GM12878 (cell line): ENCODE data around the gene INHBB. TPM values are rescaled to one million over a fixed set of nuclear protein-coding genes. Genes with fewer than 3 reads are reported as not detected.

Experiments
- ATAC-seq: fragments of 200-7000 bp; cut with Tn5 transposase; 3 replicates; pipeline ENCODE4 v1.9.1; 2020; ENCODE audit warnings: mild to moderate bottlenecking, moderate library complexity
- BruUV-seq: library from RNA; stranded (reverse); fragments of 400-500 nt; replicated peaks from 2 replicates; lab custom pipeline; 2021; lab: Mats Ljungman, UMichigan
- CTCF ChIA-PET: fragments of 300-600 bp; sonication (Branson Sonifier 250); formaldehyde crosslinking; extraction: SDS; loops from one replicate; lab custom pipeline; 2021; ENCODE audit warnings: inconsistent platforms; lab: Yijun Ruan, JAX
- POLR2A ChIA-PET: fragments of 350-600 bp; formaldehyde crosslinking; extraction: SDS; loops from one replicate; lab custom pipeline; 2021; ENCODE audit warnings: inconsistent platforms; lab: Charles Lee
- RAD21 ChIA-PET: fragments of 300-600 bp; sonication (Branson Sonifier 250); formaldehyde crosslinking; loops from one replicate; lab custom pipeline; 2023; ENCODE audit warnings: antibody characterized with exemption; ENCODE audit not compliant: unreplicated experiment; lab: Charles Lee
- SMC1A ChIA-PET: fragments of 300-600 bp; sonication (Branson Sonifier 250); formaldehyde crosslinking; loops from one replicate; lab custom pipeline; 2023; ENCODE audit not compliant: unreplicated experiment, uncharacterized antibody; lab: Charles Lee
- DNase-seq: peaks from one replicate; pipeline ENCODE4 v3.0.0-alpha.2; 2011; ENCODE audit warnings: low read depth, low spot score
- FAIRE-seq: peaks from 3 replicates; lab custom pipeline; 2011; peaks lifted over from hg19 to GRCh38; lab: Jason Lieb, UNC
- H2AFZ ChIP-seq: 2 replicates; pipeline ENCODE4 v1.6.0; 2011; ENCODE audit warnings: low read depth, low read length, control low read depth; ENCODE audit not compliant: control insufficient read depth
- H3K27ac ChIP-seq: 2 replicates; pipeline ENCODE4 v1.5.1; 2011; ENCODE audit warnings: control low read depth; ENCODE audit not compliant: control insufficient read depth, insufficient read depth
- H3K27me3 ChIP-seq, 2 experiments: replicated peaks in 1 of 2; 2 replicates each; pipeline versions ENCODE4 v1.6.0 to v1.6.1; 2011; ENCODE audit warnings: low read length in 1 of 2; ENCODE audit not compliant: control insufficient read depth in 2 of 2, insufficient read depth in 2 of 2
- H3K36me3 ChIP-seq, 2 experiments: 2 replicates each; pipeline ENCODE4 v1.5.1; 2011; ENCODE audit warnings: low read length in 1 of 2; ENCODE audit not compliant: control insufficient read depth in 2 of 2, insufficient read depth in 2 of 2
- H3K4me1 ChIP-seq: 2 replicates; pipeline ENCODE4 v1.6.1; 2011; ENCODE audit warnings: mild to moderate bottlenecking, low read length, moderate library complexity, mixed read lengths; ENCODE audit not compliant: control insufficient read depth, insufficient read depth
- H3K4me2 ChIP-seq: 2 replicates; pipeline ENCODE4 v1.6.0; 2011; ENCODE audit warnings: control low read depth; ENCODE audit not compliant: control insufficient read depth, insufficient read depth
- H3K4me3 ChIP-seq: fragments of 200-600 bp; sonication (generic); 2 replicates; pipeline ENCODE4 v1.5.1; 2016
- H3K79me2 ChIP-seq: 2 replicates; pipeline ENCODE4 v1.6.0; 2011; ENCODE audit warnings: low read length; ENCODE audit not compliant: control insufficient read depth, insufficient read depth
- H3K9ac ChIP-seq: 2 replicates; pipeline ENCODE4 v1.8.0; 2011; ENCODE audit warnings: low read length, control low read depth, mixed read lengths; ENCODE audit not compliant: control insufficient read depth, insufficient read depth
- H3K9me3 ChIP-seq: replicated peaks from 3 replicates; pipeline ENCODE4 v1.5.1; 2011; ENCODE audit warnings: mild to moderate bottlenecking, low read length; ENCODE audit not compliant: control insufficient read depth, insufficient read depth
- H4K20me1 ChIP-seq: 2 replicates; pipeline ENCODE4 v1.6.0; 2011; ENCODE audit not compliant: control insufficient read depth, insufficient read depth
- BMI1 ChIP-seq: fragments of 450-650 bp; IDR thresholded peaks from 2 replicates; pipeline ENCODE4 v1.6.1; 2016; ENCODE audit warnings: mild to moderate bottlenecking, moderate library complexity, borderline replicate concordance
- BRCA1 ChIP-seq: IDR thresholded peaks from 2 replicates; pipeline ENCODE4 v1.6.1; 2011; ENCODE audit warnings: low read depth, low read length, improper control_type of control experiment
- CHD2 ChIP-seq: IDR thresholded peaks from 2 replicates; pipeline ENCODE4 v1.6.1; 2011; ENCODE audit warnings: low read depth, low read length, improper control_type of control experiment, borderline replicate concordance
- KDM1A ChIP-seq: fragments of 200-600 bp; sonication (generic); IDR thresholded peaks from 2 replicates; pipeline ENCODE4 v1.6.1; 2016; ENCODE audit warnings: borderline replicate concordance
- MTA2 ChIP-seq: fragments of 450-650 bp; IDR thresholded peaks from 2 replicates; pipeline ENCODE4 v1.6.1; 2016; ENCODE audit warnings: low read depth, mild to moderate bottlenecking, moderate library complexity
- MXI1 ChIP-seq: fragments of 150-350 bp; IDR thresholded peaks from 2 replicates; pipeline ENCODE4 v1.6.1; 2011; ENCODE audit warnings: low read depth, mild to moderate bottlenecking, inconsistent platforms, low read length, improper control_type of control experiment
- NR2C1 ChIP-seq: fragments of 450-650 bp; IDR thresholded peaks from 2 replicates; pipeline ENCODE4 v1.6.1; 2017; ENCODE audit warnings: antibody characterized with exemption, mild to moderate bottlenecking, moderate library complexity
- STAT3 ChIP-seq: IDR thresholded peaks from 2 replicates; pipeline ENCODE4 v1.6.1; 2011; ENCODE audit warnings: low read depth, low read length, improper control_type of control experiment
- WGBS: methylation state at CpG from one replicate; pipeline ENCODE4 v1.1.6; 2016; ENCODE audit warnings: low lambda C conversion rate; ENCODE audit not compliant: insufficient replicate concordance, insufficient coverage; ENCODE audit errors: missing lambda C conversion rate; 5-methylcytosine and 5-hydroxymethylcytosine counted together
- in situ Hi-C: fragments of 300-500 bp; cut with MboI; formaldehyde crosslinking; loops from 9 replicates; pipeline ENCODE4 v1.14.3; 2018; ENCODE audit warnings: mixed read lengths
- intact Hi-C: fragments of 100-400 bp; cut with micrococcal nuclease; formaldehyde crosslinking; loops from one replicate; pipeline ENCODE4 v1.14.2; 2022; ENCODE audit not compliant: unreplicated experiment
- polyA plus RNA-seq, 11 experiments: library from polyadenylated mRNA; depleted of rRNA in 4 of 11; unstranded in 6 of 11; stranded (reverse) in 5 of 11; fragments of >200 nt; fragmentation: Nextera tagmentation in 4 of 11; fragmentation: Illumina TruSeq in 1 of 11; extraction: Ambion mirVana in 4 of 11; extraction: Trizol in 1 of 11; gene quantifications; 1 replicate in 1 of 11; 2 replicates in 10 of 11; pipeline versions ENCODE4 v1.2.1 to v1.2.3, GENCODE V29; 2011 to 2016; ENCODE audit warnings: inconsistent platforms in 2 of 11, missing spikeins in 2 of 11, low read depth in 1 of 11
- total RNA-seq, 4 experiments: library from RNA; depleted of rRNA in 3 of 4; stranded (reverse); fragments of >200 nt in 3 of 4; fragmentation: Illumina TruSeq in 1 of 4; extraction: Trizol in 1 of 4; gene quantifications; 2 replicates each; pipeline versions ENCODE4 v1.2.1 to v1.2.3, GENCODE V29; 2013 to 2021
- TF ChIP-seq, protein P1 (sequence below): IDR thresholded peaks from 2 replicates; pipeline ENCODE4 v1.6.1; 2011; ENCODE audit warnings: low read depth, low read length, improper control_type of control experiment, borderline replicate concordance

INHBB gene
- total and polyA plus RNA-seq, 10 of the 15 experiments (the other 5 are each of a cell fraction or from before 2014, with no cell fraction given) = 0.05 TPM; not detected in 9

DNA sequence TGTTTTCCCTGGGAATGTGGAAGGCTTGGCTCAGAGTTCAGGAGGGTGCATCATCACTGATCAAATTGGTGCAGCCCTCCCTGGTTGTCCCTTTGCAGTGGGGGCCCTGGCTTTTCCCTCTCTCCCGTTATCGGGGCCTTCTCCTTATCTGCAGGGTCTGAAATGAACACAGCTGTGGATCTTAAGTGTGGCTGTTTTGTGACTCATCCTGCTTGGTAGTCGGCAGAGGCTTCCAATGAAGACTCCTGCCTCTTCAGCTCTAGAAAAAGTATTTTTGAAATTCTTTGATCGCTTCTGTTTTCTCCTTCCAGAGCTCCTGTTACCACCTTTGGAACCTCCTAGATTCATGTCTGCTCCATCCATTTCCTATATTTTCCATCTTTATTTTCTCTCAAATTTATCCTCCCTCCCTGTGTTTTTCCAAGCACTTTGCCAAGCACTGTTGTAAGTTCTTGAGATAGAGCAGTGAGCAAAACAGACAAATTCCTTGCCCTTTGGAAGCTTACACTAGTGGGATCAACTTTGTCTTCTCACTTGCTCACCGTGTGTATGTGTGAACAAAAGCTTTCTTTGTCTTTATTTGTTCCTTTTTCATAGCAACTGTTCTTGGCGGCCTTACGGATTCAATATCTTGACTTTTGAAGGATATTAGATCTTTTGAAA, 47.6 kb upstream of the INHBB start:
- H3K9me3 ChIP-seq = no peaks in the 10 kb centered on the region
- no peak overlapping the region for H3K27ac ChIP-seq
- intact Hi-C loops = no loop called here
- no peak overlapping the region for H3K4me3 ChIP-seq
- in situ Hi-C loops = no loop called here
- 96% methylated on average over 7 of the region's 7 CpGs for WGBS
- H4K20me1 ChIP-seq = no peaks in the 10 kb centered on the region
- no peak overlapping the region for H3K4me2 ChIP-seq
- H3K9ac ChIP-seq = no peak overlapping the region
- TF ChIP-seq BMI1 = no peak
- TF ChIP-seq NR2C1 = no peak
- TF ChIP-seq, protein P1, sequence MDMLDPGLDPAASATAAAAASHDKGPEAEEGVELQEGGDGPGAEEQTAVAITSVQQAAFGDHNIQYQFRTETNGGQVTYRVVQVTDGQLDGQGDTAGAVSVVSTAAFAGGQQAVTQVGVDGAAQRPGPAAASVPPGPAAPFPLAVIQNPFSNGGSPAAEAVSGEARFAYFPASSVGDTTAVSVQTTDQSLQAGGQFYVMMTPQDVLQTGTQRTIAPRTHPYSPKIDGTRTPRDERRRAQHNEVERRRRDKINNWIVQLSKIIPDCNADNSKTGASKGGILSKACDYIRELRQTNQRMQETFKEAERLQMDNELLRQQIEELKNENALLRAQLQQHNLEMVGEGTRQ = no peak
- no peak for TF ChIP-seq MXI1
- no peak for TF ChIP-seq KDM1A
- no peak for TF ChIP-seq STAT3
- no peak for TF ChIP-seq MTA2
- TF ChIP-seq BRCA1 = no peak
- TF ChIP-seq CHD2 = no peak
- ChIA-PET RAD21 (interaction anchor here (1.3 to 1.7 kb wide), 2 partner anchors 9 to 15 kb away, joined by 3 to 4 read pairs; no protein-coding TSS in a partner anchor), SMC1A (interaction anchor here (1.0 to 1.3 kb wide), 2 partner anchors 11 to 53 kb away, joined by 3 read pairs; no protein-coding TSS in a partner anchor), CTCF (interaction anchor here (0.9 to 2.2 kb wide), 2 partner anchors 15 to 123 kb away, joined by 3 to 8 read pairs; no protein-coding TSS in a partner anchor), POLR2A (no interaction called here)
- no peaks in the 10 kb centered on the region for H3K27me3 ChIP-seq
- no peak overlapping the region for H2AFZ ChIP-seq
- no peaks in the 10 kb centered on the region for H3K79me2 ChIP-seq
- FAIRE-seq (no peak), ATAC-seq (no peak), DNase-seq (no peak)
- peaks cover 12% of the 10 kb centered on the region for H3K4me1 ChIP-seq
- H3K36me3 ChIP-seq = peaks cover 0 to 11% of the 10 kb centered on the region in 2 experiments; a peak in 3 of 4 replicates
- no TSS peak for BruUV-seq
